MCF 10A (cell line): ENCODE measurements around the gene ARHGAP18. TPM values are rescaled to one million over a fixed set of nuclear protein-coding genes. Genes with fewer than 3 reads are reported as not detected.
"Not testable (repeated sequence)": the region's sequence is repeated elsewhere in the genome, so short reads cannot be mapped to it uniquely, and the experiment has no call there.

Experiments used
- BruUV-seq: library from RNA; stranded (reverse); fragments of 400-500 nt; replicated peaks from 2 replicates; lab custom pipeline; 2021; lab: Mats Ljungman, UMichigan
- CTCF ChIA-PET: fragments of 300-600 bp; sonication (Branson Sonifier 250); formaldehyde crosslinking; extraction: SDS; loops from one replicate; lab custom pipeline; 2021; ENCODE audit warnings: antibody characterized with exemption, inconsistent platforms; lab: Yijun Ruan, JAX
- POLR2A ChIA-PET: fragments of 300-600, 350-650 bp; sonication (Branson Sonifier 250); formaldehyde crosslinking; extraction: SDS; loops from one replicate; lab custom pipeline; 2020; ENCODE audit warnings: antibody characterized with exemption, inconsistent platforms; lab: Yijun Ruan, JAX
- DNase-seq: peaks from one replicate; pipeline ENCODE4 v3.0.0-alpha.2; 2018; ENCODE audit not compliant: unreplicated experiment
- H3K27ac Mint-ChIP-seq: one replicate; pipeline ENCODE4 v1.8.0; 2022; ENCODE audit warnings: mild to moderate bottlenecking, low read depth, mixed read lengths; ENCODE audit not compliant: unreplicated experiment
- H3K27me3 Mint-ChIP-seq: one replicate; pipeline ENCODE4 v1.8.0; 2022; ENCODE audit warnings: mixed read lengths; ENCODE audit not compliant: insufficient read depth, unreplicated experiment
- H3K36me3 Mint-ChIP-seq: one replicate; pipeline ENCODE4 v1.8.0; 2022; ENCODE audit warnings: mild to moderate bottlenecking, moderate library complexity, mixed read lengths; ENCODE audit not compliant: insufficient read depth, unreplicated experiment
- H3K4me1 Mint-ChIP-seq: one replicate; pipeline ENCODE4 v1.8.0; 2022; ENCODE audit warnings: mixed read lengths; ENCODE audit not compliant: insufficient read depth, unreplicated experiment
- H3K4me3 Mint-ChIP-seq: one replicate; pipeline ENCODE4 v1.8.0; 2022; ENCODE audit warnings: mild to moderate bottlenecking, moderate library complexity, mixed read lengths; ENCODE audit not compliant: unreplicated experiment
- H3K9me3 Mint-ChIP-seq: one replicate; pipeline ENCODE4 v1.8.0; 2022; ENCODE audit warnings: mixed read lengths; ENCODE audit not compliant: unreplicated experiment
- intact Hi-C: fragments of 100-400 bp; cut with micrococcal nuclease; formaldehyde crosslinking; loops from 2 replicates; pipeline ENCODE4 v1.14.1; 2022
- total RNA-seq: library from RNA; stranded (reverse); gene quantifications from 2 replicates; pipeline ENCODE4 v1.2.3, GENCODE V29; 2022
- TF ChIP-seq, protein P1 (sequence below): fragments of 200-600 bp; IDR thresholded peaks from one replicate; pipeline ENCODE4 v1.8.0; 2022; ENCODE audit warnings: antibody characterized with exemption, mild to moderate bottlenecking; ENCODE audit not compliant: unreplicated experiment

Gene ARHGAP18
- total RNA-seq, 1 experiment from 2014 or later: 22.9 TPM

DNA sequence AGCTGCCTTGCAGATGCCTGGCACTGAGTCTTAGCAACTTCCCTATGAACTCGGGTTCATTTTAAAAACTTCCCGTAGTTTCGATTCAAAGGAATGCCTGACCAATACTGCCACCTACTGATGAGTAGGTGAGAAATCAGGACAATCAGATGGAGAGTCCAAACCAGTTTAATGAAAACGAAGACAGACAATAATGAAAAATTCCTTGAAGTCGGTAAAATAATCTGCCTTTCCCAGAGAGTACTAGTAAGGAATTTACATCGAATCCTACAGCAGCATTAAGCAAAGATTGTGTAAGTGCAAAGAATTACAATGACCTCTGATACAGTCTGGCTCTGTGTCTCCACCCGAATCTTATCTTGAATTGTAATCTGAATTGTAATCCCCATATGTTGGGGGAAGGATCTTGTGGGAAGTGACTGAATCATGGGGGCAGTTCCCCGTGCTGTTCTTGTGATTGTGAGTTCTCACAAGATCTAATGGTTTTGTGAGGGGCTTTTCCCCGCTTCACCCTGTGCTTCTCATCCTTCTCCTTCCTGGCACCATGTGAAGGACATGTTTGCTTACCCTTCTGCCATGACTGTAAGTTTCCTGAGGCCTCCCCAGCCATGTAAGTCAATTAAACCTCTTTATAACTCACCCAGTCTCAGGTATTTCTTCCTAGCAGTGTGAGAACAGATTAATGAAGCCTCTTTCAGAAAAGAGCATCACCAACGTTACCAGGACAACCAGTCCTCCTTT, 134.4 kb downstream of the ARHGAP18 start:
- no peaks in the 10 kb centered on the region for H3K4me1 Mint-ChIP-seq
- CTCF ChIA-PET: interaction anchor here (0.6 to 5.1 kb wide), 18 partner anchors 11 to 1640 kb away, joined by 3 to 111 read pairs (median 4); no protein-coding TSS in a partner anchor
- H3K36me3 Mint-ChIP-seq: peaks cover 24% of the 10 kb centered on the region
- DNase-seq: peak; percentile 68
- no TSS peak for BruUV-seq
- no peak overlapping the region for H3K4me3 Mint-ChIP-seq
- TF ChIP-seq, protein P1, sequence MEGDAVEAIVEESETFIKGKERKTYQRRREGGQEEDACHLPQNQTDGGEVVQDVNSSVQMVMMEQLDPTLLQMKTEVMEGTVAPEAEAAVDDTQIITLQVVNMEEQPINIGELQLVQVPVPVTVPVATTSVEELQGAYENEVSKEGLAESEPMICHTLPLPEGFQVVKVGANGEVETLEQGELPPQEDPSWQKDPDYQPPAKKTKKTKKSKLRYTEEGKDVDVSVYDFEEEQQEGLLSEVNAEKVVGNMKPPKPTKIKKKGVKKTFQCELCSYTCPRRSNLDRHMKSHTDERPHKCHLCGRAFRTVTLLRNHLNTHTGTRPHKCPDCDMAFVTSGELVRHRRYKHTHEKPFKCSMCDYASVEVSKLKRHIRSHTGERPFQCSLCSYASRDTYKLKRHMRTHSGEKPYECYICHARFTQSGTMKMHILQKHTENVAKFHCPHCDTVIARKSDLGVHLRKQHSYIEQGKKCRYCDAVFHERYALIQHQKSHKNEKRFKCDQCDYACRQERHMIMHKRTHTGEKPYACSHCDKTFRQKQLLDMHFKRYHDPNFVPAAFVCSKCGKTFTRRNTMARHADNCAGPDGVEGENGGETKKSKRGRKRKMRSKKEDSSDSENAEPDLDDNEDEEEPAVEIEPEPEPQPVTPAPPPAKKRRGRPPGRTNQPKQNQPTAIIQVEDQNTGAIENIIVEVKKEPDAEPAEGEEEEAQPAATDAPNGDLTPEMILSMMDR: peak; percentile 77
- H3K27ac Mint-ChIP-seq: peak overlapping the region; percentile 36
- H3K9me3 Mint-ChIP-seq: peaks cover 14% of the 10 kb centered on the region
- H3K27me3 Mint-ChIP-seq: no peaks in the 10 kb centered on the region
- intact Hi-C loops: loop anchor here (1.0 to 10.0 kb wide), 3 partner anchors 76 to 321 kb away; no protein-coding TSS in a partner anchor
- POLR2A ChIA-PET: interaction anchor here (0.6 to 2.2 kb wide), 5 partner anchors 74 to 1418 kb away, joined by 3 to 9 read pairs (median 4); no protein-coding TSS in a partner anchor

DNA sequence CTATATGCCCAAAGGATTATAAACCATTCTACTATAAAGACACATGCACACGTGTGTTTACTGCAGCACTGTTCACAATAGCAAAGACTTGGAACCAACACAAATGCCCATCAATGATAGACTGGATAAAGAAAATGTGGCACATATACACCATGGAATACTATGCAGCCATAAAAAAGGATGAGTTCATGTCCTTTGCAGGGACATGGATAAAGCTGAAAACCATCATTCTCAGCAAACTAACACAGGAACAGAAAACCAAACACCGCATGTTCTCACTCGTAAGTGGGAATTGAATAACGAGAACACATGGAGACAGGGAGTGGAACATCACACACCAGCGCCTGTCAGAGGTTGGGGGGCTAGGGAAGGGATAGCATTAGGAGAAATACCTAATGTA, 135.4 kb downstream of the ARHGAP18 start:
- not testable (repeated sequence) for H3K4me1 Mint-ChIP-seq, H3K27me3 Mint-ChIP-seq, DNase-seq, H3K4me3 Mint-ChIP-seq, BruUV-seq
- ChIA-PET CTCF (interaction anchor here (0.6 to 5.1 kb wide), 16 partner anchors 10 to 766 kb away, joined by 3 to 111 read pairs (median 4); no protein-coding TSS in a partner anchor), POLR2A (interaction anchor here (0.8 to 2.2 kb wide), 3 partner anchors 73 to 76 kb away, joined by 3 to 9 read pairs (median 4); no protein-coding TSS in a partner anchor)
- H3K27ac Mint-ChIP-seq: peak overlapping the region; percentile 36
- H3K9me3 Mint-ChIP-seq: peaks cover 14% of the 10 kb centered on the region
- peaks cover 22% of the 10 kb centered on the region for H3K36me3 Mint-ChIP-seq
- intact Hi-C loops: loop anchor here (1.0 to 10.0 kb wide), 3 partner anchors 75 to 320 kb away; no protein-coding TSS in a partner anchor

DNA sequence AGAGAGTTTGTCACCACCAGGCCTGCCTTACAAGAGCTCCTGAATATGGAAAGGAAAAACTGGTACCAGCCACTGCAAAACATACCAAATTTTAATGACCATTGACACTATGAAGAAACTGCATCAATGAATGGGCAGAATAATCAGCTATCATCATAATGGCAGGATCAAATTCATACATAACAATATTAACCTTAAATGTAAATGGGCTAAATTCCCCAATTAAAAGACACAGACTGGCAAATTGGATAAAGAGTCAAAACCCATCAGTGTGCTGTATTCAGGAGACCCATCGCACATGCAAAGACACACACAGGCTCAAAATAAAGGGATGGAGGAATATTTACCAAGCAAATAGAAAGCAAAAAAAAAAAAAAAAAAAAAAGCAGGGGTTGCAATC, 139.0 kb downstream of the ARHGAP18 start:
- H3K4me3 Mint-ChIP-seq, DNase-seq, POLR2A ChIA-PET, H3K27me3 Mint-ChIP-seq, BruUV-seq, H3K4me1 Mint-ChIP-seq, H3K27ac Mint-ChIP-seq: not testable (repeated sequence)
- intact Hi-C loops: loop anchor here (10.0 kb wide), 1 partner anchor 316 kb away; no protein-coding TSS in a partner anchor
- Mint-ChIP-seq H3K9me3 (peaks cover 14% of the 10 kb centered on the region), H3K36me3 (peaks cover 10% of the 10 kb centered on the region)
- CTCF ChIA-PET: interaction anchor here (0.7 to 5.1 kb wide), 4 partner anchors 24 to 358 kb away, joined by 3 to 111 read pairs (median 4); no protein-coding TSS in a partner anchor

DNA sequence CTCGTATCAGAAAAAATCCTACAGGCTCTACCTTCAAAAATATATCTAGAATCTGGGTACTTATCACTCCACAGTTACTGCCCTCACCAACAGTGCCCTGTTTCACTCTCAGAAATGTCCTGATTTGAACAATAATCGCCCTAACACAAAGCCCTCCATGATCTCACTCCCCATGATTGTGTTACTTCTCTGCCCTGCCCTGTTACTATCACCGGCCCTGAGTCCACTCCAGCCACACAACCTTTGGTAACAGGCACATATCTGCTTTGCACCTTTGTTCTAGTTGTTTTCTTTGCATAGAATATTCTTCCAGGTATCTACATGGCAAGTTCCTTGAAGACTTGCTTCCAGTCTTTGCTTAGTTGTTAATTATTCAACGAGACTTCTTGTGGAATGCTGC, 142.0 kb downstream of the ARHGAP18 start:
- BruUV-seq: no TSS peak
- no peak overlapping the region for H3K27ac Mint-ChIP-seq
- no peak for DNase-seq
- ChIA-PET POLR2A (no interaction called here), CTCF (interaction anchor here (0.6 to 3.5 kb wide), 7 partner anchors 21 to 207 kb away, joined by 3 to 42 read pairs (median 4); no protein-coding TSS in a partner anchor)
- intact Hi-C loops: no loop called here
- H3K36me3 Mint-ChIP-seq: peaks cover 12% of the 10 kb centered on the region
- no peak overlapping the region for H3K4me3 Mint-ChIP-seq
- no peaks in the 10 kb centered on the region for H3K4me1 Mint-ChIP-seq
- H3K9me3 Mint-ChIP-seq: peaks cover 14% of the 10 kb centered on the region
- TF ChIP-seq, protein P1: no peak
- H3K27me3 Mint-ChIP-seq: no peaks in the 10 kb centered on the region
